Smooth muscle cell (in vitro differentiated cells): ENCODE results near the gene DHX38. TPM values are rescaled to one million over a fixed set of nuclear protein-coding genes. Genes with fewer than 3 reads are reported as not detected.

Experiments used
- DNase-seq: peaks from one replicate; lab custom pipeline; 2025; ENCODE audit not compliant: unreplicated experiment; lab: John Stamatoyannopoulos, UW
- H2AFZ ChIP-seq: fragments of 200-600 bp; sonication (generic); 2 replicates; pipeline ENCODE4 v1.6.0; 2016; ENCODE audit warnings: antibody characterized with exemption, low read depth, mild to moderate bottlenecking
- H3F3A ChIP-seq: fragments of 200-600 bp; sonication (generic); 2 replicates; pipeline ENCODE4 v1.6.0; 2017; ENCODE audit warnings: antibody characterized with exemption, low read depth
- H3K27ac ChIP-seq: fragments of 200-600 bp; sonication (generic); 2 replicates; pipeline ENCODE4 v1.5.1; 2016; ENCODE audit warnings: low read depth, mild to moderate bottlenecking
- H3K27me3 ChIP-seq: fragments of 200-600 bp; sonication (generic); 2 replicates; pipeline ENCODE4 v1.6.1; 2016; ENCODE audit warnings: low read depth, mild to moderate bottlenecking
- H3K36me3 ChIP-seq: fragments of 200-600 bp; sonication (generic); 2 replicates; pipeline ENCODE4 v1.5.1; 2016; ENCODE audit warnings: low read depth
- H3K4me1 ChIP-seq: fragments of 200-600 bp; sonication (generic); 2 replicates; pipeline ENCODE4 v1.5.1; 2016; ENCODE audit warnings: low read depth
- H3K4me2 ChIP-seq: fragments of 200-600 bp; sonication (generic); 2 replicates; pipeline ENCODE4 v1.6.0; 2016; ENCODE audit warnings: mild to moderate bottlenecking
- H3K4me3 ChIP-seq: fragments of 200-600 bp; sonication (generic); 2 replicates; pipeline ENCODE4 v1.5.1; 2016; ENCODE audit warnings: mild to moderate bottlenecking
- H3K79me2 ChIP-seq: fragments of 200-600 bp; sonication (generic); 2 replicates; pipeline ENCODE4 v1.6.0; 2016; ENCODE audit warnings: low read depth, mild to moderate bottlenecking
- H3K9ac ChIP-seq: fragments of 200-600 bp; sonication (generic); 2 replicates; pipeline ENCODE4 v1.6.0; 2016; ENCODE audit warnings: low read depth
- H3K9me3 ChIP-seq: fragments of 200-600 bp; sonication (generic); replicated peaks from 2 replicates; pipeline ENCODE4 v1.5.1; 2016; ENCODE audit warnings: low read depth
- H4K20me1 ChIP-seq: fragments of 200-600 bp; sonication (generic); 2 replicates; pipeline ENCODE4 v1.6.0; 2016; ENCODE audit warnings: low read depth
- CTCF ChIP-seq: fragments of 200-600 bp; sonication (generic); IDR thresholded peaks from 2 replicates; pipeline ENCODE4 v1.5.1; 2017; ENCODE audit warnings: borderline replicate concordance, mild to moderate bottlenecking, antibody characterized with exemption; ENCODE audit not compliant: insufficient read depth, poor library complexity, severe bottlenecking
- WGBS: methylation state at CpG from one replicate; pipeline ENCODE4 v1.1.7; 2016; ENCODE audit warnings: low lambda C conversion rate; 5-methylcytosine and 5-hydroxymethylcytosine counted together
- polyA plus RNA-seq: library from polyadenylated mRNA; unstranded; fragments of >200 nt; fragmentation: Nextera tagmentation; extraction: Ambion mirVana; gene quantifications from 2 replicates; pipeline ENCODE4 v1.2.1, GENCODE V29; 2016
- total RNA-seq: library from RNA; depleted of rRNA; stranded (reverse); fragments of >200 nt; gene quantifications from 2 replicates; pipeline ENCODE4 v1.2.3, GENCODE V29; 2014

DHX38 gene
- total and polyA plus RNA-seq, 2 experiments from 2014 or later: 30.8 to 45.4 TPM

DNA sequence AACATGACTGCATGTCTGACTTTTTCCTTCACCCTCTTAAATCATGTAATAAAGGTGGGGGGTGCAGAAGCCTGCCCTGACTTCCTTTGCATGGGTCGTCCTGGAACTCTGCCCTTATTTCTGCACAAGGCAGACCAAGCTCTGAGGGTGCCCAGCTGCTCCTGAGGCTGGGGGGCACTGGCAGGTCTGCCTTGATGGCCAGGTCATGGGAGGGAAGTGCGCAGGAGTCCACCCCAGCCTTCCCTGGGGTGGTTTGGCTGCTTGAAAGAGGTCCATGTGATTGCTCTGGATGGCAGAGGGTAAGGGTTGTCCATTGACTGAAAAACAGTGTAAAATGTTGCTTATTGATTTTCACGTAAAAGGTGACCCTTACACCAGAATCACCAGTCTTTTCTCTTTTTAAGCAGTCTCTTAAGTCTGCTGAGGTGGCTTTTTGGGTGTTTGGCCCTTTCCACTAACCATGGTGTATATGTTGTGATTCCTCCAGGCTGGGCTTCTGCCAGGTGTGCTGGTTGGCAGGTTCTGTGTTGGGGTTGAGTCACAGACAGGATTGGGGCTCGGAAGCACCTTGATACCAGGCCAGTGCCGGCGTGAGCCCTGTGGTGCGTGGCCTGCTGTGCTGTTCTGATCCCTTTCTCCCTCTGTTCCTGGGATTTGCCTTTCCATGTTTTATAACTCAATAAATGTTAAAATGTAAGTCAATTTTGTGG is 19.4 kb downstream of the DHX38 start:
- H2AFZ ChIP-seq: no peak overlapping the region
- H3K27me3 ChIP-seq: no peaks in the 10 kb centered on the region
- H3K36me3 ChIP-seq: peaks cover 6% of the 10 kb centered on the region
- WGBS: 97% methylated on average over 7 of the region's 7 CpGs
- H3K4me3 ChIP-seq: no peak overlapping the region
- no peak overlapping the region for H3K9ac ChIP-seq
- no peak for TF ChIP-seq CTCF
- no peak for DNase-seq
- H4K20me1 ChIP-seq: no peaks in the 10 kb centered on the region
- no peaks in the 10 kb centered on the region for H3K4me1 ChIP-seq
- H3K4me2 ChIP-seq: no peak overlapping the region
- no peaks in the 10 kb centered on the region for H3K79me2 ChIP-seq
- no peaks in the 10 kb centered on the region for H3K9me3 ChIP-seq
- H3K27ac ChIP-seq: no peak overlapping the region
- peaks cover 3% of the 10 kb centered on the region for H3F3A ChIP-seq

DNA sequence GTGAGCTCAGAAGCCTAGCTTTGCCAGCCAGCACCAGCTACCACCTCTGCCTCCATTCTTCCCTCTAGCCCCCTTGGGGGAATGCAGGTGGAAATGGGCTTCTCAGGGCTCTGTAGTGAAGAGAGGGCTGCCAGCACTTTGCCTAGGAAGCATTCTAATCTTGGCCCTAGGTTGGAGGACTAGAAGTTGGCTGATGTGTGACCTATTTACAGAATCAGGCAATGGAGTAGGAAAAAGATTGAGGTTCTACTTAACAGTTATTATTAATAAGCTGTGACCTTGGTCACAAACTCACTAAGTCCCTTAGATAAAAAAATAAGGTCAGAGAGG is 19.9 kb downstream of the DHX38 start:
- H3K36me3 ChIP-seq: peaks cover 6% of the 10 kb centered on the region
- no peak overlapping the region for H3K27ac ChIP-seq
- no peak overlapping the region for H3K4me2 ChIP-seq

DNA sequence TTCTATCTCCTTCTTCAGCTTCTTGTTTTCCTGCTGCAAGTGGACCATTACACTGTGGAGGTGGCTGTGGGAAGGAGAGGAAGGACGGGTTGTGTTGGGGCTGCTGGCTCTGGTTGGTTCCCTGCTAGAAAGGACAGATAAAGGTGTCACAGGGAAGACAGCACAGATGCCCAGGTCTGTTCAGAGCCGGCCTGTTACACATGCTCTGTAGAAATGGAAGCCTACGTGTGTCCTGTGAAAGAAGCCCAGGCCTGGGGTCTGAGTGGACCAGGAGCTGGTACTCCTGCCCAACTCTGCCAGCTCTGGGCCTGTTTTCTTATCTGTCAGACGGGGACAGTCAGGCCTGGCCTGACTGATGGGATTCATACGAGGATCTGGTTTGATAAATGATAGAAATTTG is 26.4 kb downstream of the DHX38 start:
- H3K9me3 ChIP-seq: no peaks in the 10 kb centered on the region
- no peak overlapping the region for H3K4me3 ChIP-seq
- no peak overlapping the region for H3K4me2 ChIP-seq
- no peaks in the 10 kb centered on the region for H3K36me3 ChIP-seq
- H3K4me1 ChIP-seq: no peaks in the 10 kb centered on the region
- no peaks in the 10 kb centered on the region for H3K79me2 ChIP-seq
- no peaks in the 10 kb centered on the region for H4K20me1 ChIP-seq
- no peak overlapping the region for H2AFZ ChIP-seq
- DNase-seq: no peak
- H3F3A ChIP-seq: no peaks in the 10 kb centered on the region
- H3K27ac ChIP-seq: no peak overlapping the region
- H3K9ac ChIP-seq: no peak overlapping the region
- H3K27me3 ChIP-seq: no peaks in the 10 kb centered on the region
- TF ChIP-seq CTCF: no peak
- WGBS: 89% methylated on average over 5 of the region's 5 CpGs

More for the DNA sequence above, 19.9 kb downstream of the DHX38 start:
- Histone ChIP-seq H2AFZ (no peak overlapping the region), H4K20me1 (no peaks in the 10 kb centered on the region), H3F3A (peaks cover 3% of the 10 kb centered on the region), H3K27me3 (no peaks in the 10 kb centered on the region), H3K9ac (no peak overlapping the region), H3K4me3 (no peak overlapping the region), H3K4me1 (no peaks in the 10 kb centered on the region), H3K9me3 (no peaks in the 10 kb centered on the region), H3K79me2 (no peaks in the 10 kb centered on the region)
- TF ChIP-seq CTCF: no peak
- DNase-seq: no peak

DNA sequence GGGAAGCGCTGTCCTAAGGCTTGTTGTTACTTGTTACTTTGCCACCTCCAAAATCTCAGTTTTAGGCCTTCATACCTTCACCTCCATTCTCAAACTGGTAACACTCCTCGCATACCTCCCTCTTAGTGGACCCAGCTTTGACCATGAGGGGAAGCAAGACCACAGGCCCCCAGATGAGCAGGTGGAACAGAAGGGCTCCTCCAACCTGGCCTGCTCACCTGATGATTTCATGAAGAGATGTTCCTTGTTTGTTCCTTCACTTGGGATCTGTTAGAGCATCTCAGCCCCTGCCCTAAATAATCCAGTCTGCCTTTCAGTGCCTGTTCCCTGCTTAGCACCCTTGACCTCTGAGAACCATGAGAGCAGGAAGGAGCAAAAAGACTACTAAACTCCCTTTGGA is 28.7 kb downstream of the DHX38 start:
- WGBS: 93% methylated on average over 2 of the region's 2 CpGs
- H3K27ac ChIP-seq: no peak overlapping the region

More for the DNA sequence above, 28.7 kb downstream of the DHX38 start:
- H3K27me3 ChIP-seq: no peaks in the 10 kb centered on the region
- H3K4me2 ChIP-seq: no peak overlapping the region
- DNase-seq: no peak
- no peak for TF ChIP-seq CTCF
- H3K9me3 ChIP-seq: no peaks in the 10 kb centered on the region
- H4K20me1 ChIP-seq: no peaks in the 10 kb centered on the region
- no peak overlapping the region for H2AFZ ChIP-seq
- H3K9ac ChIP-seq: no peak overlapping the region
- H3F3A ChIP-seq: no peaks in the 10 kb centered on the region
- H3K4me3 ChIP-seq: no peak overlapping the region
- H3K79me2 ChIP-seq: no peaks in the 10 kb centered on the region
- H3K4me1 ChIP-seq: no peaks in the 10 kb centered on the region
- no peaks in the 10 kb centered on the region for H3K36me3 ChIP-seq
